PC-3 (cell line): ENCODE results near the gene SPTLC2.

Experiments used
- CTCF ChIP-seq: fragments of 300-600 bp; sonication (generic); conservative IDR thresholded peaks from 2 replicates; pipeline ENCODE4 v1.5.1; 2017; ENCODE audit warnings: antibody characterized with exemption, low read depth, mild to moderate bottlenecking, low read length
- EZH2 ChIP-seq: fragments of 300-600 bp; sonication (generic); IDR thresholded peaks from one replicate; pipeline ENCODE4 v1.6.1; 2017; ENCODE audit warnings: antibody characterized with exemption, mild to moderate bottlenecking, low read length; ENCODE audit not compliant: unreplicated experiment

GRCh38 chr14:77478029-77478428, 138.4 kb downstream of the SPTLC2 start:
- no peak for TF ChIP-seq EZH2
- TF ChIP-seq CTCF: no peak
